Activated T-helper 1 cell treated with anti-CD3 and anti-CD28 coated beads, Interleukin-12 subunit alpha, Interleukin-12 subunit beta, Interleukin-2, Interleukin-4 antibody, amounts not matched to agents 30 ng/mL and 10 ng/mL and 1 ng/mL, durations not matched to agents 14 hours and 24 hours and 36 hours (primary cell): ENCODE measurements around the gene AP5Z1. TPM values are rescaled to one million over a fixed set of nuclear protein-coding genes. Genes with fewer than 3 reads are reported as not detected.
A peak's percentile ranks its signal among the peaks of the same experiment; 100 is the strongest.

Experiments used
- DNase-seq: peaks from one replicate; pipeline ENCODE4 v3.0.0; 2021; ENCODE audit warnings: low spot score
- H3K27ac Mint-ChIP-seq: one replicate; pipeline ENCODE4 v1.8.0; 2021; ENCODE audit warnings: mild to moderate bottlenecking, mixed read lengths
- H3K27me3 Mint-ChIP-seq: one replicate; pipeline ENCODE4 v1.8.0; 2022; ENCODE audit warnings: mild to moderate bottlenecking, moderate library complexity, mixed read lengths; ENCODE audit not compliant: insufficient read depth
- H3K36me3 Mint-ChIP-seq: one replicate; pipeline ENCODE4 v1.8.0; 2021; ENCODE audit warnings: low read depth, mixed read lengths
- H3K4me1 Mint-ChIP-seq: one replicate; pipeline ENCODE4 v1.8.0; 2021; ENCODE audit warnings: low read depth, mixed read lengths
- H3K4me3 Mint-ChIP-seq: one replicate; pipeline ENCODE4 v1.8.0; 2021; ENCODE audit warnings: mild to moderate bottlenecking, moderate library complexity, mixed read lengths
- H3K9me3 Mint-ChIP-seq: one replicate; pipeline ENCODE4 v1.8.0; 2021; ENCODE audit warnings: mixed read lengths
- intact Hi-C: fragments of 100-400 bp; cut with micrococcal nuclease; formaldehyde crosslinking; loops from one replicate; pipeline ENCODE4 v1.15.1; 2024
- total RNA-seq: library from RNA; stranded (reverse); gene quantifications from 2 replicates; pipeline ENCODE4 v1.2.3, GENCODE V29; 2022

Gene AP5Z1
- total RNA-seq, 1 donor from 2014 or later: 56.8 TPM

DNA sequence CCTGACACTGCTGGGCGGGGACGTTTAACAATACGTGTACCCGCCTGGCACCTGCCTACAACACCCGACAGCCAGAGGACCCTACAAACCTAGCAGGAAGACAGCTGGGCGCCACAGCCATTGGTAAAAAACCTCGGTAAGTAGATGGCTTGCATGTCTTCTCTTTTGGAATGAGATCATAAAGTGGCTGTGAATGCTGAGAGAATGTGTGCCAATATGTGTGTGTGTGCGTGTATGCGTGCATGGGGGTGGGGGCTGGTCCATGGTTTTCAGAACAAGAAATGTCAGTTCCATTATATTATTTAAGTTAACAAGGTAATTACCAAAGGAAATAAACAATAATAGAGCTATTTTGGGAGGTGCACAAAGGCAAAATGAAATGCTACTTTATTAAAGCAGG is 47.3 kb downstream of the AP5Z1 start:
- H3K4me1 Mint-ChIP-seq: no peaks in the 10 kb centered on the region

DNA sequence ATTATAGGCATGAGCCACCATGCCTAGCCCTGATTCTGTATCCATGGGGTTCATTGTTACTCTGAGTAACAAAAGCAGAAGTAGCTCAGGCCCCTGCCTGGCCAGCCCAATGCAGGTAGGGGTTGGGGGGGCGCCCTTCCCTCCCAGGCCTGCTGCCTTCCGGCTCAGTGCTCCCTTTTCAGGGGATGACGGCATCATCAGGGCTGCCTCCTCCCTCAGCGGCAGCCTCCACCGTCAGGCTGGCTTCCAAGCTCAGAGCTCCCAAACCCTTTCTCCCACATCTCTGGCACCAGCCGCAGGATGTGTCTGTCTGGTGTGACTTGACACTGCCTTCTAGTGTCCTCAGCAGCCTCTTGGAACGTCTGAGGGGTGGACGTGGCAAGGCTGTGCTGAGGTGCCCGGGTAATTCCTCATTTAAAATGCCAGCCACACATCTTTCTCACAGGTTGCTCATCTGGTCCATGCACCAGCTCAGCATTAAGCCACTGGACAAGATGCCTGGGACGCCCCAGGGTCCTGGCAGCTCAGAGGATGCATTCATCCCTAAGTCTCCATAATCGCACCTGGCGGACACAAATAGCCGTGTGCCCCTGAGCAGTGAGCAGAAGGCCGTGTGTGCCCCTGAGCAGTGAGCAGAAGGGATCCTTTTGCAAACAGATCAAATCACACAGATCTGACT is 48.2 kb downstream of the AP5Z1 start:
- Mint-ChIP-seq H3K27me3 (no peaks in the 10 kb centered on the region), H3K4me1 (no peaks in the 10 kb centered on the region)

More for the DNA sequence above, 47.3 kb downstream of the AP5Z1 start:
- intact Hi-C loops: no loop called here
- Mint-ChIP-seq H3K27ac (no peak overlapping the region), H3K27me3 (no peaks in the 10 kb centered on the region), H3K9me3 (no peaks in the 10 kb centered on the region), H3K36me3 (no peaks in the 10 kb centered on the region), H3K4me3 (no peak overlapping the region)
- no peak for DNase-seq

GRCh38 chr7:4824120-4824775 is 48.8 kb downstream of the AP5Z1 start:
- intact Hi-C loops: no loop called here
- Mint-ChIP-seq H3K4me3 (no peak overlapping the region), H3K9me3 (no peaks in the 10 kb centered on the region)

More for the DNA sequence above, 48.2 kb downstream of the AP5Z1 start:
- no peaks in the 10 kb centered on the region for H3K9me3 Mint-ChIP-seq
- H3K27ac Mint-ChIP-seq: no peak overlapping the region
- intact Hi-C loops: no loop called here
- H3K4me3 Mint-ChIP-seq: no peak overlapping the region
- DNase-seq: no peak
- H3K36me3 Mint-ChIP-seq: no peaks in the 10 kb centered on the region

GRCh38 chr7:4825081-4825480 is 49.7 kb downstream of the AP5Z1 start:
- no peak overlapping the region for H3K4me3 Mint-ChIP-seq
- intact Hi-C loops: no loop called here
- H3K27ac Mint-ChIP-seq: peak overlapping the region; percentile 38
- H3K9me3 Mint-ChIP-seq: no peaks in the 10 kb centered on the region
- H3K36me3 Mint-ChIP-seq: no peaks in the 10 kb centered on the region
- peaks cover 5% of the 10 kb centered on the region for H3K27me3 Mint-ChIP-seq
- no peaks in the 10 kb centered on the region for H3K4me1 Mint-ChIP-seq
- no peak for DNase-seq

More at GRCh38 chr7:4824120-4824775, 48.8 kb downstream of the AP5Z1 start:
- H3K4me1 Mint-ChIP-seq: no peaks in the 10 kb centered on the region
- H3K36me3 Mint-ChIP-seq: no peaks in the 10 kb centered on the region
- no peaks in the 10 kb centered on the region for H3K27me3 Mint-ChIP-seq
- DNase-seq: no peak
- no peak overlapping the region for H3K27ac Mint-ChIP-seq

DNA sequence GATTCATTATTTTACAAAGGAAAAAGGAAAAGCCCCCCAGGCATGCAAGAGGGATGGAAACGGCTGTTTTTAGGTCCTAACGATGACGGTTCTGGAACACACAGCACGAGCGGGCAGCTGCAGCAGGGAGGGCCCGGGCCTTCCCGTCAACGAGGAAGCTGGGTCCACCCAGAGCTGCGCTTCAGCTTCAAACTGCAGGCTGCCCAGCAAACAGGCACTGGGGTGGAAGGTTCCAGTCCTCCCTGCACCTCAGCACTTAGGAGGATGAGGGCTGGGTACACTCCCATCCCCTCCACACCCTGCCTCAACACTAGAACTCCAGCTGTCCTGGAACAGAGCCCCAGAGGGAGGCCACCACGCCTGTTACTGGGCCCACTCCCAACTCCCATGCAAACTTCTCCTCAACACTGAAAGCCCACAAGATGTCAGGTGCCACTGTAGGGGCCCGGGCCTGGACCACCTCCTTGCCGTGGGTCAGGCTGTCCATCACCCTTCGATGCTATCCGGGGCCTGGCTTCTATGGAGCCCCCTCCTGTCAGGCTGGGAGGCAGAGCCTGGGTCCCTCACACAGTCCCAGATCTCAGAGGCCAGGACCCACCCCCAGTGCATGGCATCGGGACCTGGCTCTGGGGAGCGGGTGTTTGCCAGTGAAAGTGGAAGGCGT is 53.4 kb downstream of the AP5Z1 start:
- Mint-ChIP-seq H3K4me3 (no peak overlapping the region), H3K4me1 (no peaks in the 10 kb centered on the region), H3K27ac (no peak overlapping the region), H3K36me3 (no peaks in the 10 kb centered on the region), H3K27me3 (peaks cover 5% of the 10 kb centered on the region), H3K9me3 (no peaks in the 10 kb centered on the region)
- intact Hi-C loops: no loop called here
- DNase-seq: no peak

DNA sequence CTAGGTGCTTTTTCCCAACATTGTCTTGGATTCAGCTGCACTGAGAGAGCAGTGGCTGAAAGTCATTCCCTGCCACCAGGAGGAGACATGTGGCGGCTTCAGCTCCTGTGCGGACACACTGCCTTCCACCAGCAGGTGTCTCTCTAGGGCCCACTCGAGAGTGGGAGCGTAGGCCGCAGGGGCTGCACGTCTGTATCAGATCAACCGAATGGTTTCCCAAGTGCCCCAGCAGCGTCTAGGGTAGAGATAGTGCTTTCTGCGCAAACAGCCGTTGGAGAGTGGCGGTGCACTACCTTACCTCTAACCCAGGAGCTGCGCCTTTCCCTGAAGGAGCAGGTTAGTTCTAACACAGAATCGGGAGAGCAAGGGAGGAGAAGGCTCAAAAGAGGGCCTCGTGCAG is 54.8 kb downstream of the AP5Z1 start:
- peak; percentile 30 for DNase-seq
- Mint-ChIP-seq H3K9me3 (no peaks in the 10 kb centered on the region), H3K36me3 (no peaks in the 10 kb centered on the region), H3K27ac (no peak overlapping the region), H3K4me3 (no peak overlapping the region), H3K27me3 (peaks cover 5% of the 10 kb centered on the region), H3K4me1 (no peaks in the 10 kb centered on the region)
- intact Hi-C loops: loop anchor here (1.0 kb wide), 1 partner anchor 255 kb away; no protein-coding TSS in a partner anchor

GRCh38 chr7:4831723-4832495 is 56.5 kb downstream of the AP5Z1 start:
- Mint-ChIP-seq H3K27me3 (peaks cover 5% of the 10 kb centered on the region), H3K4me1 (no peaks in the 10 kb centered on the region), H3K4me3 (no peak overlapping the region), H3K27ac (no peak overlapping the region), H3K9me3 (no peaks in the 10 kb centered on the region), H3K36me3 (no peaks in the 10 kb centered on the region)
- intact Hi-C loops: no loop called here
- no peak for DNase-seq

DNA sequence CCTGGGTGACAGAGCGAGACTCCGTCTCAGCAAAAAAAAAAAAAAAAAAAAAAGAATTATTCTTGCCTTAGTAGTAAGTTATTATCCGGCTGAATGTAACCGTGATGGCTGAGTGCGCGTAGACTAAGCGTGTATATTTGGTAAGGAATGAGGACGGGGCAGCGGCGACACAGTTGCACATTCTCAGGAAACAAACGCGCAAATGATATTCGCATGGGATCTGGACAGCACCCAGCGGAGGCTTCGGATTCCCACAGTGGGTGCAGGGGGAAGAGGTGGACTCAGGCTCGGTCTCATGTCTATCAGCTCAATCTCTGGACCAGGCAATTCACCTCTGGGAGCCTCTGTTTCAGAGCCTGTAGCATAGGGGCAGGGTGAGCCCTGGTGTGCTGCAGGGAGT is 57.3 kb downstream of the AP5Z1 start:
- intact Hi-C loops: no loop called here
- H3K4me3 Mint-ChIP-seq: no peak overlapping the region
- no peaks in the 10 kb centered on the region for H3K4me1 Mint-ChIP-seq
- DNase-seq: no peak
- no peaks in the 10 kb centered on the region for H3K9me3 Mint-ChIP-seq
- H3K27ac Mint-ChIP-seq: no peak overlapping the region
- peaks cover 5% of the 10 kb centered on the region for H3K27me3 Mint-ChIP-seq
- H3K36me3 Mint-ChIP-seq: no peaks in the 10 kb centered on the region

DNA sequence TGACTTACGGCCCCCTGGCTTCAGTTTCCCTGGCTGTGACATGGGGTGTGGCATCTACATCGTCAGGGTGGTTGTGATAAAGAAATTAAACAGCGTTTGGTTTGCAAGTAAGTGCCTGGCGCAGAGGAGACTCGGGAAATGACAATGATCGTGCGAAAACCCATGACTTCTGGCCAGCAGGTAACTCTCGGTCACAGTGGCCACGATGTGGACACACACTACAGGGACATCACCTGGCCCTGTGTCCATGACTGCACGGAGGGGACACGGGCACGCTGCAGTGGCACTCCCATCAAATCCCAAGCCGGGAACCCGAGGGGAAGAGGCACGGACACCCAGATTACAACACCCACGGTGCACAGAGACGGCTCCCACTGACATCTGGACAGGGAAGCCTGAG is 57.8 kb downstream of the AP5Z1 start:
- no peaks in the 10 kb centered on the region for H3K36me3 Mint-ChIP-seq
- peaks cover 5% of the 10 kb centered on the region for H3K27me3 Mint-ChIP-seq
- H3K27ac Mint-ChIP-seq: no peak overlapping the region
- intact Hi-C loops: no loop called here
- H3K4me3 Mint-ChIP-seq: no peak overlapping the region
- DNase-seq: no peak
- no peaks in the 10 kb centered on the region for H3K9me3 Mint-ChIP-seq
- no peaks in the 10 kb centered on the region for H3K4me1 Mint-ChIP-seq

DNA sequence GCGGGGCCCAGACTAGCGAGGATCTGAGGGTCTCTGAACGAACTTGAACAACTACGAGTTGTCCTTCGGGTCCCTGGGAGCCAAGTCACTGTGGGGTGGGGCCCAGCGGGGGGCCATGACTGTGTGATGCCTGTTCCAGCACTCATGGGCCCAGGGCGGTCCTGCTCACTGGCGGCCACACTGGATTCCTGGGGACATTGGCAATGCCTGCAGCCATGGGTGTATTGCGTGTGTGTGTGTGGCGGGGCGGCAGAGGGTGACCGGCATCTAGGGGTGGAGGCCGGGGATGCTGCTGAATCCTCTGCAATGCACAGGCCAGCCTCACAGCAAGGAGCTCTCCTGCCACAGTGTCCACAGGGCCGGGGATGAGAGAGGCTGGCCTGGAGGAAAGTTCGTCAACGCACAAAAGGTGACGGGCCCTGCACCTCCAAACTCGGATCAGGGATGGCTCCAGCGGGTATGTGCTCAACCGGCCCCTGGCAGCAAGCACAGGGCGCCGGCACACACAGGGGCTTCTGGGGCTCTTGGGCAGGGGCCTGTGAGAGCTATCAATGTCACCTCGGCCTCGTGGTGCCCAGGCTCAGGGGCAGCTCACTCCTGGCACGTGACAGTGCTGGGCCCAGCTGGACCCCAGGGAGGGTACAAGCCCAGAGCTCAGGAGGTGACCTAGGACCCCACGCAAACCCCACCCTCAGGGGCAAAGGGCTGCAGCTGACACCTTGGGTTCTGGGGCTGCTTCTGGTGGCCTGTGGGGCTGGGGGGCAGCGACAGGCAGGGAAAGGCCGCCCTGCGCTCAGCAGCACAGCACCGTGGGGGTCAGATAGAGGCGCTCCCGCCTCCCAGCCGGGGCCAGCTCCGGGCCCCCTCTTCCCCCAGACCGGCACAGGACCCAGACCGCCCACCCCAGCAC is 58.5 kb downstream of the AP5Z1 start:
- DNase-seq: no peak
- peaks cover 5% of the 10 kb centered on the region for H3K27me3 Mint-ChIP-seq
- H3K27ac Mint-ChIP-seq: no peak overlapping the region
- intact Hi-C loops: no loop called here
- no peak overlapping the region for H3K4me3 Mint-ChIP-seq
- H3K4me1 Mint-ChIP-seq: no peaks in the 10 kb centered on the region
- H3K36me3 Mint-ChIP-seq: no peaks in the 10 kb centered on the region
- H3K9me3 Mint-ChIP-seq: no peaks in the 10 kb centered on the region

DNA sequence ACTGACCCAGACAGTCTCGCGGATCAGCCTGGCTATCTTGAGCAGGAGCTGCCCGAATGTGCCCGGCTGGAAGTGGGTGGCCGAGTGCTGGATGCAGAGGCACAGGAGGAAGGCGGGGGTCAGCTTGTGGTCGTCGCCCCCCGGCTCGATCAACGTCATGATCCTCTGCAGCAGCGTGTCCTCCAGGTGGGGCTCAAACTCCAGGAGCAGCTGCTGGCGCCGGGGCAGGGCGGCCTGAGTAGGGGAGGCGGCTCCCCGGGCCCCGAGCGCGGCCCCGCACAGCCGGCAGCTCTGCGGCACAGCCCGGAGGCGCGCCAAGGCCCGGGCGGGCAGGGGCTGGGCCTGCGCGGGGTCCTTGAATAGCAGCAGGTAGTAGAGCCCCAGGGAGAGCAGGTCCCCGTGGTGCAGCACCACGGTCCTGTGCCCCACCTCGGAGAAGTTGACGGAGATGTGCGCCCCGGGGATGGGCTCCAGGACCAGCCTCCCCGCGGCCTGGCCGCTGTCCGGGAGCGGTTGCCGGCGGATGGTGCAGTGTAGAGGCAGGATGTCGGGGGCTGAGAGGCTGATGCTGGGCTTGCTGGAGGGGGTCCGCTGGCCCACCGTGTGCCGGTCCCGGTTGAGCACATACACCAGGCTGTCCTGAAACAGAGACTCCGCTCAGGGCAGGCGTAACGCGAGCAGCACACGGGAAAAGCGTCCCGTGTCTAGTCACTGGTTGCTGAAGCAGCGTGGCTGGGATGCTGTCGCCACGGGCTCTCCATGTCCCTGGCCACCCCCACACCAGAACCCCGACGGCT is 59.4 kb downstream of the AP5Z1 start:
- Mint-ChIP-seq H3K4me1 (no peaks in the 10 kb centered on the region), H3K9me3 (no peaks in the 10 kb centered on the region), H3K4me3 (no peak overlapping the region), H3K27ac (no peak overlapping the region), H3K36me3 (no peaks in the 10 kb centered on the region), H3K27me3 (peaks cover 3% of the 10 kb centered on the region)
- intact Hi-C loops: no loop called here
- no peak for DNase-seq
